Stimulated activated CD4-positive, alpha-beta T cell treated with anti-CD3 and anti-CD28 coated beads, Interleukin-12 subunit alpha, Interleukin-12 subunit beta, amount 100 ng/mL, for 24 hours (primary cell): ENCODE results near the gene DCP2.

Source experiments
- DNase-seq, 2 experiments: peaks; one replicate each; pipeline ENCODE4 v3.0.0-alpha.2; 2020; ENCODE audit warnings: low read depth in 2 of 2

DCP2 gene

GRCh38 chr5:113044776-113045465, 68.3 kb downstream of the DCP2 start:
- DNase-seq: no peak

GRCh38 chr5:113047234-113047633, 70.6 kb downstream of the DCP2 start:
- no peak for DNase-seq

GRCh38 chr5:113047733-113048652, 71.4 kb downstream of the DCP2 start:
- no peak for DNase-seq

- DNase-seq: no peak
These were observed 72.3 kb downstream of the DCP2 start for GRCh38 chr5:113048931-113049330.

GRCh38 chr5:113050721-113051382, 74.3 kb downstream of the DCP2 start:
- DNase-seq: peak in 1 of 2 experiments; percentile 20

GRCh38 chr5:113052041-113052795, 75.6 kb downstream of the DCP2 start:
- DNase-seq: no peak

GRCh38 chr5:113053511-113053995, 77.0 kb downstream of the DCP2 start:
- DNase-seq: no peak

- no peak for DNase-seq
These were observed 78.3 kb downstream of the DCP2 start for GRCh38 chr5:113054899-113055298.

- no peak for DNase-seq
These were observed 80.4 kb downstream of the DCP2 start for GRCh38 chr5:113056988-113057387.

GRCh38 chr5:113057557-113057984, 81.0 kb downstream of the DCP2 start:
- DNase-seq: no peak

GRCh38 chr5:113058269-113058668, 81.7 kb downstream of the DCP2 start:
- no peak for DNase-seq

- no peak for DNase-seq
These were observed 82.2 kb downstream of the DCP2 start for GRCh38 chr5:113058706-113059226.

GRCh38 chr5:113059232-113060040, 82.8 kb downstream of the DCP2 start:
- no peak for DNase-seq

GRCh38 chr5:113060408-113061025, 83.9 kb downstream of the DCP2 start:
- no peak for DNase-seq

- no peak for DNase-seq
These were observed 85.5 kb downstream of the DCP2 start for GRCh38 chr5:113061846-113062780.

- no peak for DNase-seq
These were observed 86.4 kb downstream of the DCP2 start for GRCh38 chr5:113062869-113063508.

GRCh38 chr5:113063927-113064326, 87.3 kb downstream of the DCP2 start:
- DNase-seq: no peak

GRCh38 chr5:113064806-113065205, 88.2 kb downstream of the DCP2 start:
- DNase-seq: no peak
